Limb (tissue), 2 donors: ENCODE results near the gene PRR29.
A peak's percentile ranks its signal among the peaks of the same experiment; 100 is the strongest.
"Not testable (repeated sequence)": the region's sequence is repeated elsewhere in the genome, so short reads cannot be mapped to it uniquely, and the experiment has no call there.

Experiments used
- DNase-seq, 2 donors: peaks; one replicate each; pipeline ENCODE4 v3.0.0-alpha.2; 2016; ENCODE audit errors: extremely low spot score in 2 of 2

PRR29 gene

DNA sequence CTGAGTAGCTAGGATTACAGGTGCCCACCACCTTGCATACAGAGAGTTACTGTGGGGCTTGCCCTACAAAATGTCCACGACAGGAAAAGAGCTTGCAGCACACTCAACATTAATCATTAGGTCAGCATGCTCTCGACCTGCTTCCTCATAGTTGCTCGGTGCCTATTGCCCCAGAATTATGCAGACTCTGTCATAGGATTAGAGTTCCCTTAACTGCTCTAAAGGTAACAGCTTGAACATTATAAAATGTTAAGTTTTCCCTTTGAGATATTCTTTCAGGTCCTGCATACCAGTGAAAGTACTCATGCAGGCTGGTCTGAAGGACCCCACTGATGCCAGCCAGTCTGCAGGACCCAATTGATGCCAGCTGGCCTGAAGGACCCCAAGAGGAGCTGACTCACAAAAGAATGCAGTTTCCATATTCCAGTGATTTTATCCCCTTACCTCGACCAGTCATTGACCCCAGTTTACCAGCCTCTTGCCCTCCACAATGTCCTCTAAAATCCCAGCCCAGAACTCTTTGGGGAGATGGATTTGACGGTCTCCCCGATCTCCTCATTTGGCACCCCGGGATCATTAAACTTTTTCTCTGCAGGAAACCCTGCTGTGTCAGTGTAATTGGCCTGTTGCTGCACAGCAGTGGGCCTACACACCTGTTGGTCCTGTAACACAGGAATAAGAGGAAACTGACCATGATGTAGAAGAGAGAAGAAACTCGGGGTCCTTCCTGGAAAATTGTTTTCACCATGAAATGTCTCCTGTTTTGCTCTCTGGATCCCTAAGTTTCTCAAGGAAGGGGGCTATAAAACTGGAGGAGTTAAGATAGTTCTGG, 11.6 kb downstream of the PRR29 start:
- DNase-seq, result no peak

DNA sequence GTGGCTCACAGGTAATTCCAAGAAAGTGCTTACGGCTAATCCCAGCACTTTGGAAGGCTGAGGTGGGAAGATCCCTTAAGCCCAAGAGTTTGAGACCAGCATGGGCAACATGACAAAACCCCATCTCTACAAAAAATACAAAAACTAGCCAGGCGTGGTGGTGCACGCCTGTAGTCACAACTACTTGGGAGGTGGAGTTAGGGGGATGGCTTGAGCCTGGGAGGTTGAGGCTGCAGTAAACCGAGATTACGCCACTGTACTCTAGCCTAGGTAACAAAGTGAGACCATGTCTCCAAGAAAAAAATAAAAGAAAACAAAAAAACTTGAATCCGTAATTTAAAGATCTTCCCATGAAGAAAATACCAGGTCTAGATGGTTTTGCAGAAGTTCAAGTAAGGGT, 17.3 kb downstream of the PRR29 start:
- DNase-seq, result no peak

DNA sequence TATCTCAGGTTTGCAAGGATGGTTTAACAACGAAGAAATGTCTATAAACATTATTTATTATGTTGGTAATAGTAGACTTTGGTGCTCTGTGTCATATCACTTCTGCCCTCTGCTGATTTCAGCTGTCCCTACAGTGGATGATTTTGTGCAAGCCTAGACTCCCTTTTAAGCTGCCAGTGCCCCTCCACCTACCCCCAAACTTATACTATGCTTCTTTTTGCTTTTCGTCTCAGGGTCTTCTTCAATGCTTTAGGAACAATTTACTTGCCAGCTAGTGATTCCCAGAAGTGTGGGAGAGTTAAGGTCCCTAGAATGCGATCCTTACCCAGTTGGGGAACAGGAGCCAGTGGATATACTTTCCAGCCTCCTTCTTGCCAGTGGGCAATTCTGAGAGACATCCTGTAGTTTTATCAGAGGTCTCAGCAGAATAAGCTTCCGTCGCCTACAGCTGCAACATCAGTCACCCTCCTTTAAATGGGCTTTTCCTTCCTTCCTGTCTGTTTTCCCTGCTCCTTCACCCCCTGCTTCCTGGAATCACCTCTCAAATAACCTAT, 18.2 kb downstream of the PRR29 start:
- DNase-seq, result no peak

DNA sequence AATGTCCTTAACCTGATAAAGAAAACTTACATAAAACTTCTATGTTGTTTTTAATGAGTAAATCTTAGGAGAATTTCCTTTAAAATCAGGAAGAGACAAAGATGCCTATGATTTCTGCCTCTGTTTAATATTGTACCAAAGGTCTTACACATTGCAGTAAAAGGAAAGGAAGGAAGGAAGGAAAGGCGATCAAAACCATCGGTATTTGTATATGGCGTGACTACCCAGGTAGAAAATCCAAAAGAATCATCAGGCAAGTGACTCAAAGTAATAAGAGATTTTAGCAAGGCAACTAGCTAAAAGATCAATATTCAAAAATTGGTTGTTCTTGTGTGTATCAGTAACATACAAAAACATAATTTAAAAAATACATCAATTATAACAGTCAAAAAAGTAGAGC, 18.8 kb downstream of the PRR29 start:
- no peak for DNase-seq

DNA sequence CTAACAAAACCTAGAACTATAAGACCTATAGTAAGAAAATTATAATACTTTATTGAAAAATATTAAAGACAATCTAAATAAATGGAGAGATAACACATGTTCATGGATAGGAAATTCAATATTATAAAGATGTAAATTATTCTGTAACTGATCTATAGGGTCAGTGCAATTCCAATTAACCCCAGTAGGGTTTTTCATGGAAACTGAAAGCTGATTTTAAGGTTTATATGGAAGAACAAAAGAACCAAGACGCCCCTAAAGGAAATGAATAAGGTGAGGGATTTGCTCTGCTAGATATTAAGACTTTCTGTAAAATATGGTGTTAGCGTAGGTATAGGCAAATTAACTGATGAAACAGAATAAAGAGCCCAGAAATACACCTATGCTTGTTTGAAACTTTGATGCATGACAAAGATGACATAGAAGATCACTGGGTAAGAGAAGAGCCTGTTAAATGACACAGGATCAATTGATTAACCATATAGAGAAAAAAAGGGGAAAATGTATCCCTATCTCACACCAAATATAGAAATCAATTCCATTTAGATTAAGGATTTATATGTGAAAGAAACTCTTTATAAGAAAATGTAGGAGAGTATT, 19.3 kb downstream of the PRR29 start:
- no peak for DNase-seq

DNA sequence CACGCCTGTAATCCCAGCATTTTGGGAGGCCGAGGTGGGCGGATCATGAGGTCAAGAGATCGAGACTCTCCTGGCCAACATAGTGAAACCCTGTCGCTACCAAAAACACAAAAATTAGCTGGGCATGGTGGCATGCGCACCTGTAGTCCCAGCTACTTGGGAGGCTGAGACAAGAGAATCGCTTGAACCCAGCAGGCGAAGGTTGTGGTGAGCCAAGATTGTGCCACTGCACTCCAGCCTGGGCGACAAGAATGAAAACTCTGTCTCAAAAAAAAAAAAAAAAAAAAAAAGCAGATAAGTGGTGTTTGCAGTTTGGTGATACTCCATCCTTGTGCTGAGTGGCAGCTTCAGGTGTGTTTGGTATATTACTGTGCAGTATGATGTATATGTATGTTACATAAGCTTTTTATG, 21.4 kb downstream of the PRR29 start:
- not testable (repeated sequence) for DNase-seq

DNA sequence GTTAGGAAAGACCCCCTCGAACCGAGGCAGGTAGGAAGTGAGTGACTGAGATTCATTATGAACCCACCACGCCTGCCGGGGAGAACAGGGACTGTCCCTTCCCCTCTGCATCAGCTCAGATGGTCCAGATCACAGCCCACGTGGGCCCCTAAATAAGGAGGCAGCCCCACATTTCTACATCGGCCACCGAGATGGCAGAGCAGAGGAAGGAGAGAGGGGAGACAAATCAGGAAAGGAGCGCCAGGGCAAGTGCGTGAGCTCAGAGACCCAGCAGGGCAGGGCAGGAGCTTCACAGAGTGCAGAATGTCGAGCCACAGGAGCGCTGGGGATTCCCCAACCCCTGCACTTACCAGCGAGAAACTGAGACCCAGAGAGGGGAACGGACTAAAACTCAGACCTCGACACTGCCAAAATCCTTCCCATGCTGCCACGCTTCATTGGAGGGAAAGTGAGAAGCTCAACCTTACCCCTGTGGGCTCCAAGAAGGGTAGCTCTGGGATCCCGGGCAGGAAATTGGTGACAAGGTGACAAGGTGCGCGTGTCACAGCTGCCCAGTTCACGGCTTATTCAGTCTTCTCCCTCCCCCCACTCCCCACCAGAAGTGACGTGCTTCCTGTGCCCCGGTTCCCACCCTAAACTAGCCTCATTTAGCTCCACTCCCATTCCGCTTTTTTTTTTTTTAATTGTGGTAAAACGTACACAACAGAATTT, 22.1 kb downstream of the PRR29 start, which contains the start of gene ICAM2:
ICAM2 (minus strand) TSS at position 578 of the 711 bp plus-strand sequence. CDS start 13,942 bp downstream, outside the sequence.
- DNase-seq, result no peak

DNA sequence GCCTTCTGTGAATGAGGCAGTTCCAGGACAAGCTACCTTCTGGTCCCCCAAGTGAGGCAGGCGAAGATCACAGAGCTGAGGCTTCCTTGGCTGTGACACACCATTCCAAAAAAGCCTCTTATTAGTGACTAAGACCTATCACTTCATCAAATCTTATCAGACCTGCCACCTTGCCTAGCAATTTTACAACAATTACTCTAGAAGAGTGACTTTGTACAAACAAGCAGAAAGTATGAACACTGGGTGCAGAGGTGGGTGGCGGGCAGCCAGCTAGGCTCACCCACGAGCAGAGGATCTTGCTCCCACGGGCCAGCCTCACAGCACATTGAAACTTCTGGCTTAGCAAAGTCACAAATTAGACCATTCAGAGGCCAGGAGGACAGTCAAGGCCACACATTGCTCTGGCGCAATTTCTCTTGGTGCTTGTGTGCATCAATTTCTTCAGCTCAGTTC, 24.5 kb downstream of the PRR29 start:
- no peak for DNase-seq

DNA sequence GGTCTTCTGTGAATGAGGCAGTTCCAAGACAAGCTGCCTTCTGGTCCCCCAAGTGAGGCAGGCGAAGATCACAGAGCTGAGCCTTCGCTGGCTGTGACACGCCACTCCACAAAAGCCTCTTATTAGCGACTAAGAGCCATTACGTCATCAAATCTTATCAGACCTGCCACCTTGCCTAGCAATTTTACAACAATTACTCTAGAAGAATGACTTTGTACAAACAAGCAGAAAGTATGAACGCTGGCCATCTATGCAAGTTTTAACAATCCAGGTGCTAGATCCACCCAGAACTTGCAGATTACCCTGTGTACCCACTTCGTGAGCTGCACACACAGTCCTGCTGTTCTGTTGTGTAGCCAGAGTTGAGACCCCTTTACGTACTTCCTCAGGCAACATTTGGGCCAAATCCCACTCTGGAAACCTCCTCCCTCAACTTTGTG, 26.1 kb downstream of the PRR29 start:
- no peak for DNase-seq

DNA sequence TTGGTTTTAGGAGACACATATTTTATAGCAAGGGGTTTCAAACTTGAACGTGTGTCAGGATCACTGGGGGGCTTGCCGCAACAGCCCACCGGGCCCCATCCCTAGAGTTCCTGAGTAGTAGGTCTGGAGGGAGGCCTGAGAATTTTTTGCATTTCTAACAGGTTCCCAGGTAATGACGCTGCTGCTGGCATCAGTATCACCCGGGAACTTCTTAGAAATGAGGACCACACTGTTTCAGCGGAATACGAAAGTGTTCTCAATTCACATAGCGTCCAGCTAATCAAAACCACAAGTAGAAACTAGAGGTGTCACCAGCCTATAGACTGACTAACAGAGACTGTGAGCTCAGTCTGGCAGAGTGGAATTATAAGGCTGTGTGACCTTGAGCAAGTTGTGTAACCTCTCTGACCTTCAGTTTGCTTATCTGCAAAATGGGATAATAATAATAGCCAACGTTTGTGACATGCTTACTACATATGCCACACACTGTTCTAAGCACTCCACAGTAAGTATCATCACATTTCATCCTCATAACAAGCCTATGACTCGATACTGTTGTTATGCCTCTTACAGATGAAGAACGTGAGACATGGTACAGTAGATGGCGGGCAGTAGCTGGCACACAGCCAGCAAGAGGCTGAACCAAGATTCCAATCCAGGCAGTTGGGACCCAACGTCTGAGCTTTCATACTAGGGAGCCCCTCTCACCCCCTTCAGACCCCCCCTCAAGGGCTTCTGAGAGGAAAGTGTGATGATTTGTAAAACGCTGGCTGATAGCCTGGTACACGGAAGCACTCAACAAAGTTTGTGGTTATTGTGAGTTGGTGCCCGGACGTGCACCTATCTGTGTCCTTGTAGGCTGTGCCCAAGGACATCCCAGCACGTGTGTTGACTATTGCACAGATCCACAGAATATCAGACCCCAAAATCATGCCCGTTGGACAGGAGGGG, 26.9 kb downstream of the PRR29 start:
- no peak for DNase-seq

DNA sequence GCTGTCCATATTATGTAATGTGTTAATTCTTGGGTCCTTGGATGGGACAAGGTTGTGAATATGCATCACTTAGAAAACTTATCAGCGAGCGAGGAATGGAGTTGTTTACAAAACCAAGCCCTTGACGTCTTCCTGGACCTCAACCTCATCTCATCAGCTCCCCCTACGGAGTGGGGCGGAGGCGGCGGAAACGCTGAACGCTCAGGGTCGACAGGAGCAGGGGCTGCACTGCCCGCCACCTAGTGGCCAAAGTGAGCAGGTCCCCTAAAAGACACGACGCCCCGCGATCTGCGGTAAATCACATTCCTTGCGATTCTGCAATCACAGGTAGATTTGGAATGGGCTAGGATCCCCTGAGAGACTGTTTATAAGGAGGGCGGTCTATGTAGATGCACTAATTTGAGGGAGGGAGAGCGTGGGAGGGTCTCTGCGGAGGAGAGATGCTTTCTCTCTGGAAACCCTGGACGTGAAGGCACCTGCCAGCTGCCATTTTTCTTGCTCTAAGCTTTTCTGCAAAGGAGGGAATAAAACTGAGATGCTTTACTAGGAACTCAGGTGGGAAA, 27.7 kb downstream of the PRR29 start:
- DNase-seq, result peak; percentile 66 to 77

DNA sequence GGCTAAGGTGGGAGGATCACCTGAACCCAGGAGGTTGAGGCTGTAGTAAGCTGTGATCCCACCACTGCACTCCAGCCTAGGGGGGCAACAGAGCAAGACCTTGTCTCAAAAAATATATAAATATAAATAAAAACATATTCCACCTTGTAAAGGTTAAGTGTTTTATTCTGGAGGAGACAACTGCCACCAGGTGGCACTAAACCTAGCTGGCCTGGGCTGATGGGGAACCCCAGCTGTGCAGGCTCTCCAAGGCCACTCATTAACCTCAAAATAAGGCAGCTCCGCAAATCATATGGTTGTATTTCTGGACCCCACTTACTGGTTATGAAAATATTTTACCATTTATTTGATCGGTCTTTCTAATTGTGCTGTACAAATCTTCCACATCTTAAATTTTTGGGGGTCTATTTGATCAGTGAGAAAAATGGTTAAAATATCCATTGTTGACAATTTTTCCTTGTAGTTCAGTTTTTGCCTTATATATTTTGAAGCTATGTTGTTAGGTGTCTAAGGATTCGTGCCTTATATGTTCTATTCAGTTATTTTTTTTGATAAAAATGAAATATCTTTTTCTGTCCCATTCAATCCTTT, 30.8 kb downstream of the PRR29 start:
- DNase-seq, result peak; percentile 30 to 71

DNA sequence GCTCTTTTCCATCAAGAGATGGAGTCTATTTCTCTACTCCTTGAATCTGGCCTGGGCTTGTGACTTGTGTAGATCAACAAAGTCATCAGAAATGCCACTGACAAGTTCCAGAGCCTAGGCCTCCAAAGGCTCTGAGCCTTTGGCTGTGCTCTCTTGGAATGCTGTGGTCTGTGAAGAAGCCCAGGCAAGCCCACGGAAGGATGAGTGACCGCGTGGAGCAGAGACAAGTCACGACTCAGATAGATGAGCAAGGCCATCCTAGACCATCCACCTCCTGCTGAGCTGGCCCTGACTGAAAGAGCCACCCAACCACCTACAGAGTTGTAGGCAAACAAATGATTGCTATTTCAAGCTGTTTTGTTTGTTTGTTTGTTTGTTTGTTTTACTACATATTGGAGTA, 33.9 kb downstream of the PRR29 start:
- DNase-seq, result no peak

DNA sequence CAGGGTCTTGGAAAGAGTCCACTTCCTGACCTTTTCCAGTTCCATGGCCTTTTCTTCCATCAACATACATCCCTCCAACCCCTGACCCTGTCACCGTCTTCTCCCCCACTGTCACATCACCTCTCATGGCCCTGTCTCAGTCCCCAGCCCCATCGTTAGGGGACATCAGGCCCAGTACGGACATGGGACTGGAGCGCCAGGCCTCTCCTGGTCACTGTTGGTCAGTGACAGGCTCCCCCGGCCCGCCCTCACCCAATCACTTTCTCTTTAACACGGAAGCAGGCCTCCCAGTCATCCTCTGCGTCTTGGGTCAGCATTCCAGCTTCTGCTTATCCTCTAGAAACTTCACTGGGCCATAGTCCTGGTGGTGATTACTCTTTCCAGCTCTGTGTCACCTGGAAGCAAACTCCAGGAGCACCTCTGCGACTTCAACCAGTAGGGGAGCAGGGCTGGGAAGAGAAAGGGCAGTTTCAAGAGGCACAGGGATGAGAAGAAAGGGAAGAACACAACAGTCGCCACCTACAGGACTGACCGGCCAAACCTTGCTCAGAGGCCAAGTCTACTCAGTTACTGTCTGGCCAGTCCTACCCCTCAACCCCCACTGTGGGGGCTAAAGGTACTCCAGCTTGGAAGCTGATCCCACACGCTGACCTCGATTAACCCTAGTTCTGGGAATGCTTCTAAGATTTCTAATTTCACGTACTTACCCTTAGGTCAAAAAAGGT, 38.2 kb downstream of the PRR29 start:
- DNase-seq, result no peak

DNA sequence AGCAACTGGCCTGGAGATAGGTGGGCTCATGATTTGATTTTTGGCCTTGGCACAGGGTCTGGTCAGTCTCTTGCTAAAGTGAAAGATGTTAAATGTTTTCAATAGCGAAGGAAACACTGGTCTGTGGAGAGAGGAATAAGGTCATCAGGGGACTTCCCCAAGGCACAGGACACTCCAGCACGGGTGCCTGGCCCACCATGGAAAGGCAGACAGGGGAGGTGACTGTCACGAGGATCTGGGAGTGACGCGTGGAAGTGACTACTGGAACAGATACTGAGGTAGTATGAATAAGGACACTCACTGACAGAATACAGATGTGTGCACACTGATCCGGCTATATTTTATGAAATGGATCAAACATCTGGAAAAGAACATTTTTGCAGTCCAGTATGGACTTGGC, 39.0 kb downstream of the PRR29 start:
- DNase-seq, result no peak

DNA sequence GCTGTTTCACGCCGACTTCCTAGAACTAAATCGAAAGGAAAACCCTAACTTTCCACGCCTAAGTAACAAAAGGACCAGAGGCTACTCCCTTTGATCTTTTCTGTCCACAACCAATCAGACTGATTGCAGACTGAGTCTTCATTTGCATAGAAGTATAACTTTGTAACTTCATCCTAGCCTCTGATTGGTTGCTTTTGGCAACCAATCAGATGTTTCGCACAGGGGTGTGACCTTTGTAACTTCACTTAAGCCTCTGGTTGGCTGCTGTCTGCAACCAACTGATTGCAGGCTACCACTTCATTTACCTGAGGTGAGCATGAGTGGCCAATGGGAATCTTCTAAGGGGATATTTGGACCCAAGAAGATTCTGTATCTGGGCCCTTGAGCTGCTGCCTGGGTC, 39.7 kb downstream of the PRR29 start:
- DNase-seq, result no peak

DNA sequence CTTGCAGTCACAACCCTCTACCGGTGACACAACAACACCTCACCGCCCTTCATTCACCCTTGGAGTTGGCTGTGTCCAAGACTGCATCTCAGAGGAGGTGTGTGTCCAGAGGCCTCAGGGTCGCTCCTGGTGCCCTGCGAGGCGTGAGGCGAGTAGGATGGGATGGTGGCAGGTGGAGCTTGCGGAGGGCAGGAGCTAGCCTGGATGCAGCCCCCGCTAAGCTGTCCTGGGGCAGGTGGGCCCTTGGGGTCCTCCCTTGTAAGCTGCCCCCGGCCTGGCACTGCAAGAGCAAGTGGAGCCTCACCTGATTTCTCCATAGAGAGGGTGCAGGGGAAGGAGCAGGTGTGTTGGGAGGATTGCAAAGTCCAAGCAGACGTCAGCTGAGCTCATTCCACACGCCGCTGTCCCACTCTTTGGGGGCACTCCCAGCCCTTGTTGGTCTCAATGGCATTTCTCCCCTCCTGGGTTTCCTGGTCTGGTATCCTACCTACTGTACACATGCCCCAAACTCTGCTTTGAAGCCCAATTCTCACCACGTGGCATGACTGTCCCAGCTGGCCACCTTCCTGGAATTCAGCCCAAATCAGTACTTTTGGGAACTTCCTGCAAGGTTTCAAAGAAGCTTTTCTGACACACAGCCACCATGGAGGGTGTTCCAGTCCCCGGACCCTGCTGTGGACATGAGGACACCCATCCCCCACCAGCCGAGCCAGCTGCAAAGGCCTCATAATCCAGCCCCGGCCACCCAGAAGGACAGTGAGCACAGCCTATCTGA, 40.4 kb downstream of the PRR29 start:
- DNase-seq, result no peak

DNA sequence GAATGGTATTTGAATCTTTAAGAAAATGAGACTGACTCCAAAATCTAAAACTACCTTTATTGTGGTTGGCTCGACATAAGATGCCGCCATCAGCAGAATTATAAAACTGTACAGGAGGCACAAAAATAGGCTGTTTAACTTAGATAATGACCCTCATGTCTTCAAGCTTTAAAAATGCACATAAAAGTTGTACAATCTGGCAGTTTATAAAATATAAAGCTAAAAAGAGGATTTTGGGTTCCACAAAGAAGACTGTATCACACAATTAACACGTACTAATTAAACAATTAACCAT, 40.9 kb downstream of the PRR29 start:
- no peak for DNase-seq

DNA sequence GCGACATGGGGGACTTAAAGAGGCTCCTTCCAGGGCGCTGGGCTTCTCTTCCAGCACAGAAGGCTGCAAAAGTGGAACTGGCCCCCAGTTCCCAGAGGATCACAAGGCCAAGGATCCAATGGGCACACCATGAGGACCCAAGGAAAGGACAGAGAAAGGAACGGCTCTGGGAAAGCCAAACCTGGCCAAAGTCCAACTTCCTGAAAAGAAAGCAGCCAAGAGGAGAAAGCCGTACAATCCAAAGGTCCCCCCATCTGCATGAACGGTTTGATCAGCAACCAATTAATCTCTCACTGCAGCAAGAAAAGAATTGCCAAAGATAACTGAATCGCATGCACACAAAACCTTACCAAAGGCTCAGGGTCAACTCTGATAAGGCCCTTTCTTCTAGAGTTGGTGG, 42.1 kb downstream of the PRR29 start:
- DNase-seq, result no peak
